Measurements from ENCODE around the gene IL4R. TPM values are rescaled to one million over a fixed set of nuclear protein-coding genes. Genes with fewer than 3 reads are reported as not detected.
"Not testable (repeated sequence)": the region's sequence is repeated elsewhere in the genome, so short reads cannot be mapped to it uniquely, and the experiment has no call there.

IL4R gene
- total RNA-seq, 1 donor from 2014 or later, result 143 TPM

- ATAC-seq (no peak), DNase-seq (no peak)
- Histone ChIP-seq H3K27me3 (ENCODE audit: low read depth) (no peaks in the 10 kb centered on the region), H3K4me1 (no peaks in the 10 kb centered on the region), H3K27ac (no peak overlapping the region), H3K36me3 (no peaks in the 10 kb centered on the region), H3K9me3 (no peaks in the 10 kb centered on the region), H3K4me3 (no peak overlapping the region)
- intact Hi-C loops (cut with DNase I), result no loop called here
- TF ChIP-seq CTCF (IDR thresholded peaks at IDR 0.05), result no peak
These were observed 75.6 kb downstream of the IL4R start for GRCh38 chr16:27389272-27389961.

- H3K27ac ChIP-seq, result no peak overlapping the region
- intact Hi-C loops (cut with DNase I), result no loop called here
- H3K27me3 ChIP-seq (ENCODE audit: low read depth), result no peaks in the 10 kb centered on the region
- H3K4me1 ChIP-seq, result no peaks in the 10 kb centered on the region
- ATAC-seq (no peak), DNase-seq (no peak)
- H3K4me3 ChIP-seq, result no peak overlapping the region
- no peaks in the 10 kb centered on the region for H3K9me3 ChIP-seq
- no peak for TF ChIP-seq CTCF (IDR thresholded peaks at IDR 0.05)
- H3K36me3 ChIP-seq, result no peaks in the 10 kb centered on the region
These were observed 76.4 kb downstream of the IL4R start for GRCh38 chr16:27390151-27390550.

GRCh38 chr16:27392671-27393070 is 78.9 kb downstream of the IL4R start:
- Histone ChIP-seq H3K9me3 (no peaks in the 10 kb centered on the region), H3K4me3 (no peak overlapping the region)
- intact Hi-C loops (cut with DNase I), result no loop called here

GRCh38 chr16:27394516-27394915 is 80.7 kb downstream of the IL4R start:
- intact Hi-C loops (cut with DNase I), result no loop called here
- no peak for ATAC-seq

More at GRCh38 chr16:27392671-27393070, 78.9 kb downstream of the IL4R start:
- no peaks in the 10 kb centered on the region for H3K4me1 ChIP-seq
- H3K27me3 ChIP-seq (ENCODE audit: low read depth), result no peaks in the 10 kb centered on the region
- no peaks in the 10 kb centered on the region for H3K36me3 ChIP-seq
- no peak for TF ChIP-seq CTCF (IDR thresholded peaks at IDR 0.05)
- DNase-seq, result no peak
- ATAC-seq, result no peak
- H3K27ac ChIP-seq, result no peak overlapping the region

GRCh38 chr16:27398341-27398893 is 84.6 kb downstream of the IL4R start:
- DNase-seq; H3K27me3 ChIP-seq (ENCODE audit: low read depth); H3K27ac ChIP-seq; H3K4me3 ChIP-seq; ATAC-seq; intact Hi-C loops (cut with DNase I); H3K36me3 ChIP-seq; H3K9me3 ChIP-seq: not testable (repeated sequence)
- H3K4me1 ChIP-seq, result peaks cover 29% of the 10 kb centered on the region

More at GRCh38 chr16:27394516-27394915, 80.7 kb downstream of the IL4R start:
- H3K4me1 ChIP-seq, result peaks cover 5% of the 10 kb centered on the region
- H3K4me3 ChIP-seq, result no peak overlapping the region
- no peak for DNase-seq
- no peaks in the 10 kb centered on the region for H3K27me3 ChIP-seq (ENCODE audit: low read depth)
- no peaks in the 10 kb centered on the region for H3K9me3 ChIP-seq
- no peak for TF ChIP-seq CTCF (IDR thresholded peaks at IDR 0.05)
- H3K36me3 ChIP-seq, result no peaks in the 10 kb centered on the region
- H3K27ac ChIP-seq, result no peak overlapping the region

Data from lower lobe of right lung (tissue), 2 donors.